Neuronal stem cell (in vitro differentiated cells): ENCODE measurements around the gene DMD.

ENCODE experiments used
- DNase-seq: peaks from one replicate; pipeline ENCODE4 v3.0.0-alpha.2; 2013; ENCODE audit warnings: low spot score
- H2AFZ ChIP-seq: one replicate; pipeline ENCODE4 v1.6.1; 2013; ENCODE audit warnings: mild to moderate bottlenecking, low read length, inconsistent platforms
- H2AK5ac ChIP-seq: 2 replicates; pipeline ENCODE4 v1.6.1; 2013; ENCODE audit warnings: low read depth, mild to moderate bottlenecking, inconsistent platforms, low read length, moderate library complexity, mixed read lengths
- H2BK120ac ChIP-seq: 2 replicates; pipeline ENCODE4 v1.6.1; 2013; ENCODE audit warnings: low read depth, mild to moderate bottlenecking, inconsistent platforms, low read length, moderate library complexity, mixed read lengths
- H2BK12ac ChIP-seq: one replicate; pipeline ENCODE4 v1.6.1; 2013; ENCODE audit warnings: low read length, inconsistent platforms
- H2BK15ac ChIP-seq: 2 replicates; pipeline ENCODE4 v1.6.1; 2013; ENCODE audit warnings: mild to moderate bottlenecking, low read length, inconsistent platforms, mixed read lengths
- H2BK5ac ChIP-seq: one replicate; pipeline ENCODE4 v1.6.1; 2013; ENCODE audit warnings: inconsistent platforms, mild to moderate bottlenecking, low read length, moderate library complexity
- H3K14ac ChIP-seq: one replicate; pipeline ENCODE4 v1.6.1; 2013; ENCODE audit warnings: low read length, inconsistent platforms
- H3K18ac ChIP-seq: 2 replicates; pipeline ENCODE4 v1.6.1; 2013; ENCODE audit warnings: low read length, inconsistent platforms
- H3K23ac ChIP-seq: 2 replicates; pipeline ENCODE4 v1.6.1; 2013; ENCODE audit warnings: low read depth, mild to moderate bottlenecking, mixed read lengths, low read length, inconsistent platforms; ENCODE audit not compliant: poor library complexity
- H3K27ac ChIP-seq: replicated peaks from 3 replicates; pipeline ENCODE4 v1.5.1; 2013; ENCODE audit warnings: low read length, inconsistent platforms
- H3K27me3 ChIP-seq, 3 experiments: 2 replicates each; pipeline ENCODE4 v1.6.1; 2013; ENCODE audit warnings: low read length in 3 of 3, mild to moderate bottlenecking in 2 of 3, inconsistent platforms in 1 of 3, low read depth in 1 of 3, mixed read lengths in 1 of 3, moderate library complexity in 1 of 3; ENCODE audit not compliant: control insufficient read depth in 3 of 3, insufficient read depth in 3 of 3
- H3K36me3 ChIP-seq, 2 donors: replicated peaks in 1 of 2; 2 replicates each; pipeline ENCODE4 v1.6.1; 2013; ENCODE audit warnings: low read length in 2 of 2; ENCODE audit not compliant: control insufficient read depth in 2 of 2, insufficient read depth in 2 of 2
- H3K4ac ChIP-seq: 2 replicates; pipeline ENCODE4 v1.6.1; 2013; ENCODE audit warnings: inconsistent platforms, mild to moderate bottlenecking, low read length, moderate library complexity
- H3K4me1 ChIP-seq, 2 donors: 1 replicate in 1 of 2; 2 replicates in 1 of 2; pipeline ENCODE4 v1.6.1; 2013; ENCODE audit warnings: low read length in 2 of 2, low read depth in 1 of 2; ENCODE audit not compliant: control insufficient read depth in 2 of 2, insufficient read depth in 1 of 2
- H3K4me2 ChIP-seq: one replicate; pipeline ENCODE4 v1.6.1; 2013; ENCODE audit warnings: mild to moderate bottlenecking, low read length, inconsistent platforms; ENCODE audit not compliant: insufficient read depth, poor library complexity, severe bottlenecking
- H3K4me3 ChIP-seq, 2 donors: 2 replicates each; pipeline ENCODE4 v1.5.1; 2013; ENCODE audit warnings: low read length in 2 of 2, mild to moderate bottlenecking in 2 of 2, inconsistent platforms in 1 of 2, moderate library complexity in 1 of 2
- H3K79me1 ChIP-seq: one replicate; pipeline ENCODE4 v1.6.1; 2013; ENCODE audit warnings: low read depth, mild to moderate bottlenecking, inconsistent platforms, low read length, moderate library complexity
- H3K9ac ChIP-seq: one replicate; pipeline ENCODE4 v1.6.1; 2013; ENCODE audit warnings: mild to moderate bottlenecking, low read depth, low read length, inconsistent platforms; ENCODE audit not compliant: poor library complexity
- H3K9me3 ChIP-seq, 2 donors: replicated peaks in 1 of 2; 2 replicates each; pipeline versions ENCODE3 to v1.6.1; 2013; ENCODE audit warnings: low read length in 2 of 2, mild to moderate bottlenecking in 2 of 2, inconsistent platforms in 1 of 2, low read depth in 1 of 2, mixed read lengths in 1 of 2, moderate library complexity in 1 of 2; ENCODE audit not compliant: control insufficient read depth in 2 of 2, insufficient read depth in 1 of 2
- H4K8ac ChIP-seq: one replicate; pipeline ENCODE4 v1.6.1; 2013; ENCODE audit warnings: low read depth, mild to moderate bottlenecking, inconsistent platforms, low read length, moderate library complexity
- H4K91ac ChIP-seq: one replicate; pipeline ENCODE4 v1.6.1; 2013; ENCODE audit warnings: low read length, low read depth, mild to moderate bottlenecking, inconsistent platforms; ENCODE audit not compliant: poor library complexity
- WGBS, 2 donors: extraction: QIAGEN DNeasy Blood & Tissue Kit; methylation state at CpG; one replicate each; pipeline ENCODE4 v1.1.7; 2013; ENCODE audit warnings: missing lambda C conversion rate in 2 of 2, mixed read lengths in 1 of 2; ENCODE audit not compliant: insufficient read length in 2 of 2, insufficient replicate concordance in 1 of 2; ENCODE audit errors: extremely low coverage in 2 of 2; 5-methylcytosine and 5-hydroxymethylcytosine counted together

Gene DMD

GRCh38 chrX:31837445-31838049 lies 1373.8 kb downstream of the DMD start:
- no peak overlapping the region for H3K9ac ChIP-seq
- no peak overlapping the region for H2BK15ac ChIP-seq
- no peak overlapping the region for H2BK12ac ChIP-seq
- no peak overlapping the region for H3K27ac ChIP-seq
- H4K91ac ChIP-seq, result no peak overlapping the region
- no peak overlapping the region for H3K4me2 ChIP-seq
- no peaks in the 10 kb centered on the region for H3K36me3 ChIP-seq
- no peak overlapping the region for H3K23ac ChIP-seq
- no peak overlapping the region for H2AK5ac ChIP-seq
- H3K18ac ChIP-seq, result no peak overlapping the region
- no peak overlapping the region for H3K14ac ChIP-seq
- H3K4ac ChIP-seq, result no peak overlapping the region
- DNase-seq, result no peak
- no peak overlapping the region for H2BK120ac ChIP-seq
- no peak overlapping the region for H4K8ac ChIP-seq
- no peaks in the 10 kb centered on the region for H3K79me1 ChIP-seq
- H2AFZ ChIP-seq, result no peak overlapping the region
- no peaks in the 10 kb centered on the region for H3K9me3 ChIP-seq
- H3K4me1 ChIP-seq, result no peaks in the 10 kb centered on the region
- no CpG with 5 or more reads among the region's 6 CpGs for WGBS, 2 donors
- no peak overlapping the region for H3K4me3 ChIP-seq
- no peaks in the 10 kb centered on the region for H3K27me3 ChIP-seq
- no peak overlapping the region for H2BK5ac ChIP-seq

GRCh38 chrX:31836479-31836878 lies 1374.9 kb downstream of the DMD start:
- H3K27ac ChIP-seq, result no peak overlapping the region
- H2BK120ac ChIP-seq, result no peak overlapping the region
- no peak overlapping the region for H3K9ac ChIP-seq
- H2AFZ ChIP-seq, result no peak overlapping the region
- H3K4me2 ChIP-seq, result no peak overlapping the region
- no peak overlapping the region for H4K8ac ChIP-seq
- H4K91ac ChIP-seq, result no peak overlapping the region
- no peak overlapping the region for H3K14ac ChIP-seq
- H3K36me3 ChIP-seq, result no peaks in the 10 kb centered on the region
- H3K4ac ChIP-seq, result no peak overlapping the region
- no CpG with 5 or more reads among the region's 3 CpGs for WGBS, 2 donors
- H2BK12ac ChIP-seq, result no peak overlapping the region
- no peak overlapping the region for H3K4me3 ChIP-seq
- no peaks in the 10 kb centered on the region for H3K27me3 ChIP-seq
- no peak for DNase-seq
- H3K23ac ChIP-seq, result no peak overlapping the region
- H2BK5ac ChIP-seq, result no peak overlapping the region
- H3K9me3 ChIP-seq, result no peaks in the 10 kb centered on the region
- H2BK15ac ChIP-seq, result no peak overlapping the region
- H2AK5ac ChIP-seq, result no peak overlapping the region
- H3K18ac ChIP-seq, result no peak overlapping the region
- H3K79me1 ChIP-seq, result no peaks in the 10 kb centered on the region
- H3K4me1 ChIP-seq, result no peaks in the 10 kb centered on the region

- no peaks in the 10 kb centered on the region for H3K36me3 ChIP-seq
- H2BK5ac ChIP-seq, result no peak overlapping the region
- no CpG with 5 or more reads among the region's 1 CpG for WGBS, 2 donors
- no peak overlapping the region for H3K27ac ChIP-seq
- no peak overlapping the region for H3K23ac ChIP-seq
- no peak overlapping the region for H2AK5ac ChIP-seq
- H3K4me1 ChIP-seq, result no peaks in the 10 kb centered on the region
- H3K9me3 ChIP-seq, result no peaks in the 10 kb centered on the region
- no peak overlapping the region for H2AFZ ChIP-seq
- no peak overlapping the region for H4K8ac ChIP-seq
- no peak overlapping the region for H2BK120ac ChIP-seq
- no peak overlapping the region for H3K9ac ChIP-seq
- no peak for DNase-seq
- no peak overlapping the region for H3K4me2 ChIP-seq
- H3K4me3 ChIP-seq, result no peak overlapping the region
- H2BK15ac ChIP-seq, result no peak overlapping the region
- no peak overlapping the region for H3K4ac ChIP-seq
- no peak overlapping the region for H3K18ac ChIP-seq
- H4K91ac ChIP-seq, result no peak overlapping the region
- H2BK12ac ChIP-seq, result no peak overlapping the region
- H3K14ac ChIP-seq, result no peak overlapping the region
- H3K27me3 ChIP-seq, result no peaks in the 10 kb centered on the region
- H3K79me1 ChIP-seq, result no peaks in the 10 kb centered on the region
Measured at GRCh38 chrX:31832263-31832662, 1379.1 kb downstream of the DMD start.

- H3K4ac ChIP-seq, result no peak overlapping the region
- no CpG with 5 or more reads among the region's 7 CpGs for WGBS, 2 donors
- peaks cover 0 to 7% of the 10 kb centered on the region in 2 donors for H3K4me1 ChIP-seq
- no peak overlapping the region for H3K18ac ChIP-seq
- no peak overlapping the region for H4K8ac ChIP-seq
- H4K91ac ChIP-seq, result no peak overlapping the region
- no peak overlapping the region for H2AK5ac ChIP-seq
- H3K9ac ChIP-seq, result no peak overlapping the region
- no peak overlapping the region for H3K27ac ChIP-seq
- no peak for DNase-seq
- H3K23ac ChIP-seq, result no peak overlapping the region
- H2BK12ac ChIP-seq, result no peak overlapping the region
- no peak overlapping the region for H2BK120ac ChIP-seq
- no peak overlapping the region for H2BK15ac ChIP-seq
- H3K27me3 ChIP-seq, result no peaks in the 10 kb centered on the region
- no peak overlapping the region for H3K4me3 ChIP-seq
- no peaks in the 10 kb centered on the region for H3K9me3 ChIP-seq
- H2BK5ac ChIP-seq, result no peak overlapping the region
- H3K79me1 ChIP-seq, result no peaks in the 10 kb centered on the region
- no peaks in the 10 kb centered on the region for H3K36me3 ChIP-seq
- H2AFZ ChIP-seq, result no peak overlapping the region
- H3K14ac ChIP-seq, result no peak overlapping the region
- H3K4me2 ChIP-seq, result no peak overlapping the region
Measured at GRCh38 chrX:31820430-31821210, 1390.7 kb downstream of the DMD start.
